Colonic mucosa (tissue), 4 donors: ENCODE data around the gene SYNPR. TPM values are rescaled to one million over a fixed set of nuclear protein-coding genes. Genes with fewer than 3 reads are reported as not detected.

Source experiments
- DNase-seq: peaks from one replicate; pipeline ENCODE4 v3.0.0-alpha.2; 2020
- H3K27ac ChIP-seq: fragments of 200-600 bp; one replicate; pipeline ENCODE4 v1.8.0; 2021
- H3K27me3 ChIP-seq: fragments of 200-600 bp; one replicate; pipeline ENCODE4 v1.8.0; 2021
- H3K36me3 ChIP-seq: fragments of 200-600 bp; one replicate; pipeline ENCODE4 v1.8.0; 2021
- H3K4me1 ChIP-seq: fragments of 200-600 bp; one replicate; pipeline ENCODE4 v1.8.0; 2021; ENCODE audit warnings: mild to moderate bottlenecking
- H3K4me3 ChIP-seq: fragments of 200-600 bp; one replicate; pipeline ENCODE4 v1.8.0; 2021
- H3K9ac ChIP-seq, 2 donors: one replicate each; pipeline ENCODE4 v1.7.0; 2013; ENCODE audit warnings: control low read depth in 2 of 2, low read depth in 2 of 2, low read length in 2 of 2
- H3K9me3 ChIP-seq: fragments of 200-600 bp; one replicate; pipeline ENCODE4 v1.8.0; 2021
- intact Hi-C: fragments of 100-400 bp; cut with DNase I; formaldehyde crosslinking; loops from one replicate; pipeline ENCODE4 v1.14.1; 2022
- total RNA-seq, 2 donors: library from RNA; stranded (reverse); fragmentation: NEBNext Ultra II Directional in 1 of 2; extraction: Animal tissue kit (Norgen Biotek cat#: 25700) in 1 of 2; gene quantifications; one replicate each; pipeline ENCODE4 v1.2.1, GENCODE V29; 2021
- TF ChIP-seq, protein P1 (sequence below): fragments of 200-600 bp; IDR thresholded peaks from one replicate; pipeline ENCODE4 v1.8.0; 2022; ENCODE audit warnings: antibody characterized with exemption, mild to moderate bottlenecking
- donor health status: healthy.
- donor health status: DM: no; HTN: no; CAD: no.
- donor health status: DM: no; HTN: no; CAD: no.

The SYNPR gene
- total RNA-seq, 2 donors from 2014 or later = 0.17 TPM; not detected in 1

DNA sequence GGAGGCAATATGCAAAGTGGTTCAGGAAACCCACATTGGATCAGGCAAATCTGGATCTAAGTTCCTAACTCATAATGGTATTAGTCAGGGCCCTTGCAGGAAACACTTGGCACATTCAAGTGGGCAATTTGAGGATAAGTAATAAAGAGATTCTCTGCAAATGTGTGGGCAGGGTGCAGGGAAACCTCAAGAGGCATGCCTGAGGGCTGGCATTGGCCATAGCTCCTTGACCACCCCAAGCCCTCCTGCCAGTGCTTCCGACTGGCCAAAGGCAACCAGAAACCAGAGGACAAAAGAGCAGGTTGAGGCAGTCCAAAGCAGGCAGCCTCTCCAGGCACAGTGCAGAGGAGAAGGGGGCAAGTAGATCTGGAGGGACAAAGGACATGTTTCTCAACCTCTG, 243.5 kb downstream of the SYNPR start:
- Histone ChIP-seq H3K36me3 (no peaks in the 10 kb centered on the region), H3K4me1 (no peaks in the 10 kb centered on the region), H3K27ac (no peak overlapping the region), H3K9me3 (no peaks in the 10 kb centered on the region), H3K4me3 (no peak overlapping the region), H3K27me3 (no peaks in the 10 kb centered on the region), H3K9ac (no peak overlapping the region)
- intact Hi-C loops = no loop called here
- TF ChIP-seq, protein P1, sequence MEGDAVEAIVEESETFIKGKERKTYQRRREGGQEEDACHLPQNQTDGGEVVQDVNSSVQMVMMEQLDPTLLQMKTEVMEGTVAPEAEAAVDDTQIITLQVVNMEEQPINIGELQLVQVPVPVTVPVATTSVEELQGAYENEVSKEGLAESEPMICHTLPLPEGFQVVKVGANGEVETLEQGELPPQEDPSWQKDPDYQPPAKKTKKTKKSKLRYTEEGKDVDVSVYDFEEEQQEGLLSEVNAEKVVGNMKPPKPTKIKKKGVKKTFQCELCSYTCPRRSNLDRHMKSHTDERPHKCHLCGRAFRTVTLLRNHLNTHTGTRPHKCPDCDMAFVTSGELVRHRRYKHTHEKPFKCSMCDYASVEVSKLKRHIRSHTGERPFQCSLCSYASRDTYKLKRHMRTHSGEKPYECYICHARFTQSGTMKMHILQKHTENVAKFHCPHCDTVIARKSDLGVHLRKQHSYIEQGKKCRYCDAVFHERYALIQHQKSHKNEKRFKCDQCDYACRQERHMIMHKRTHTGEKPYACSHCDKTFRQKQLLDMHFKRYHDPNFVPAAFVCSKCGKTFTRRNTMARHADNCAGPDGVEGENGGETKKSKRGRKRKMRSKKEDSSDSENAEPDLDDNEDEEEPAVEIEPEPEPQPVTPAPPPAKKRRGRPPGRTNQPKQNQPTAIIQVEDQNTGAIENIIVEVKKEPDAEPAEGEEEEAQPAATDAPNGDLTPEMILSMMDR = no peak
- DNase-seq = no peak

DNA sequence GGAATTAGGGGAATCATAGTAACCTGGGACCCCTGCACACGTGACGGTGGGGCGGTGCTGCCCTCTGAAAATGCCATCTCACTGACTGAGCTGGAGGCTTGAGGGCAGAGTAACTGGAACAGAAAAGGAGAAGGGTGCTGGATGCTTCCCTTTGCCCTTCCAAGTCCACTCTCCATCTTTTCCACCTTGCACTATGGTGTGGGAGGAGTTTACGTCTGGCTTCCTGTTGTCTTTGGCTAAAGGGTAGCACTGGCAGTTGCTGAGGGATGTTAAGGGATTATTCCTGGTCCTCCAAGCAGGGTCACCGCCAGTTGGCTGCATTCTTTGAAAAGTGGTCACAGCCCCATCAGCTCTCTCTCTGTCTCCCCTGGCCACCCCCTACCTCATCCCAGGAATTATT, 245.0 kb downstream of the SYNPR start:
- no peaks in the 10 kb centered on the region for H3K27me3 ChIP-seq
- no peak overlapping the region for H3K27ac ChIP-seq
- H3K36me3 ChIP-seq = no peaks in the 10 kb centered on the region
- H3K9me3 ChIP-seq = no peaks in the 10 kb centered on the region
- peak; percentile 25 for DNase-seq
- intact Hi-C loops = no loop called here
- no peak overlapping the region for H3K4me3 ChIP-seq
- H3K4me1 ChIP-seq = no peaks in the 10 kb centered on the region
- no peak overlapping the region for H3K9ac ChIP-seq
- TF ChIP-seq, protein P1 = no peak

DNA sequence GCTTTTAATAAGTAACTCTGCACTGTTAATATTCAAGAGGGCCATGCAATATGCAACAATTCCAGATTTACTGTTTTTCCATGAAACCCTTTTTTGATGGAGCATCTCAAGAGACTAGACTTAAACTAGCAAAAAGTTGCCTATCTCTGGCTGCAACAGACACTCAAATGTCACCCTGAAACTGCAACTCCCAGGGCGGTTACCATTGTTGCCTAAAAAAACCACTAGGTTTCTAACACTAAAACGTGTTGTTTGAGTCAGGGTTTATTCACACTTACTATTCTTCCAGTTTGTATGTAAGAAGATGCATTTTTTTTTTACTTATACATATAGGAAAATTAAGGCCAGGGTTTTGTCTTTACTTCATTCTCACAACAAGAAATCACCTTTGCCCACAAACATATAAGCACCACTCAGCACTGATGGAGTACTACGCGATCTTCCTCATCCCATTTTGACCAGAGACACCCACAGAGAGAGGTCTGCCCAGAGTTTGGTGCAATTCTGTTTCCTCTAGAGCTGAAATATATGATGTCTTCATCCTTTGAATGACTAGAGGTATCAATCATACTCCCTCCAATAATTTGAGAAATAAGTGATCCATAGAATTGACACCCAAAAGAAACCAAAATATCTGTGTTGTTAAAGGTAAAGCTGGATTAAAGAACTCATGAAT, 250.4 kb downstream of the SYNPR start:
- no peaks in the 10 kb centered on the region for H3K27me3 ChIP-seq
- no peak overlapping the region for H3K9ac ChIP-seq
- no peaks in the 10 kb centered on the region for H3K36me3 ChIP-seq
- intact Hi-C loops = no loop called here
- DNase-seq = no peak
- no peak overlapping the region for H3K4me3 ChIP-seq
- H3K9me3 ChIP-seq = no peaks in the 10 kb centered on the region
- H3K4me1 ChIP-seq = no peaks in the 10 kb centered on the region
- TF ChIP-seq, protein P1 = no peak
- no peak overlapping the region for H3K27ac ChIP-seq

DNA sequence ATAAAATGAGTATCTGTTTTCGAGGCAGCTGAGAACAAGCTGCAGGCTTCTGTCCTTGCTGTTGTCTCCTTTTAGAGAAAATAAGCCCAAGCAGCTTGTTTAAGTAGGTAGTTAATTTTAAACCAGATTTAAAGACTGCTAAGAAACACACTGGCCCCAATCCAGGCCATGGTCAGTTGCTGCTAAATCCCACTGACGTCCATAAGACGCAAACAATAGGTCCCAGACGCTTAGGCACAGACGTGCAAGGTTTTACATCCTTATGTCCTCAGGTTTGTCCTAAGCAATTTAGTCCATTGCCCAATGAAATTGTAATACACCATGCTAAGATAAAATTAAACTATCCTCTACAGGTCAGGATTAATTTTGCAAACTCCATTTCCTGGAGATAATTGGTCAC, 254.4 kb downstream of the SYNPR start:
- Histone ChIP-seq H3K27ac (no peak overlapping the region), H3K9me3 (no peaks in the 10 kb centered on the region), H3K27me3 (no peaks in the 10 kb centered on the region), H3K4me3 (no peak overlapping the region), H3K36me3 (no peaks in the 10 kb centered on the region), H3K9ac (no peak overlapping the region), H3K4me1 (no peaks in the 10 kb centered on the region)
- intact Hi-C loops = no loop called here
- no peak for DNase-seq
- TF ChIP-seq, protein P1 = no peak

DNA sequence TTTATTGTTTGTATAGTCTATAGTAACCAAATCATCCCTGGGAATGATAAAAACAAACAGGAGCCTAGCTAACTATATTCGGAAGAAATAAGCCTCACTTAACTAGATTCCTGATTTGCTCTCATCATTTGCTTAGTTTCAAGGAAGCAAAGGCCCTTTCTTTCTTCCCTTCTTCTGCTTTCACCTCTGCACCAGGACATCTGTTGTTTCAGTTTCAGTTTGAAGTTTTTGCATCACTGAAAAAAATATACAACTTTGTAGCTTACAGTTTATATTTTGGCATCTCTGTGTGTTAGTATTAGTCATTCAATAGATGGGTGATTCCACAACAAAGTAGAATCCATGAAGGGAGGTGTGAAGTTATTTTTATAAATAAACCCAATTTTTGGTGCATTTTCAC, 260.8 kb downstream of the SYNPR start:
- Histone ChIP-seq H3K4me3 (no peak overlapping the region), H3K27ac (no peak overlapping the region), H3K27me3 (no peaks in the 10 kb centered on the region), H3K4me1 (no peaks in the 10 kb centered on the region), H3K36me3 (no peaks in the 10 kb centered on the region), H3K9ac (no peak overlapping the region), H3K9me3 (no peaks in the 10 kb centered on the region)
- intact Hi-C loops = no loop called here
- DNase-seq = no peak
- TF ChIP-seq, protein P1 = no peak
